ENCODE measurements around the gene PPP1R36.

The PPP1R36 gene

GRCh38 chr14:64542836-64543201 is 6.9 kb upstream of the PPP1R36 start:
- Histone ChIP-seq H3K27ac (no peak overlapping the region), H3K4me3 (ENCODE audit: low read depth, low read length) (no peak overlapping the region), H3K9me3 (ENCODE audit: severe bottlenecking) (peaks cover 13% of the 10 kb centered on the region), H3K27me3 (ENCODE audit: insufficient read depth, low read depth, severe bottlenecking) (no peaks in the 10 kb centered on the region), H3K36me3 (no peaks in the 10 kb centered on the region)
- TF ChIP-seq CTCF (IDR thresholded peaks at IDR 0.05; ENCODE audit: low read depth, low read length) = no peak
- no peak for DNase-seq

- no peak for TF ChIP-seq CTCF (IDR thresholded peaks at IDR 0.05; ENCODE audit: low read depth, low read length)
Observed at GRCh38 chr14:64544607-64545312, 5.0 kb upstream of the PPP1R36 start.

GRCh38 chr14:64549016-64549415 is 745 bp upstream of the PPP1R36 start:
- H3K4me3 ChIP-seq (ENCODE audit: low read depth, low read length) = no peak overlapping the region
- DNase-seq = no peak
- no peaks in the 10 kb centered on the region for H3K36me3 ChIP-seq
- H3K9me3 ChIP-seq (ENCODE audit: severe bottlenecking) = no peaks in the 10 kb centered on the region
- TF ChIP-seq CTCF (IDR thresholded peaks at IDR 0.05; ENCODE audit: low read depth, low read length) = no peak
- H3K27ac ChIP-seq = no peak overlapping the region
- no peaks in the 10 kb centered on the region for H3K27me3 ChIP-seq (ENCODE audit: insufficient read depth, low read depth, severe bottlenecking)

More at GRCh38 chr14:64544607-64545312, 5.0 kb upstream of the PPP1R36 start:
- Histone ChIP-seq H3K4me3 (ENCODE audit: low read depth, low read length) (no peak overlapping the region), H3K27ac (no peak overlapping the region), H3K9me3 (ENCODE audit: severe bottlenecking) (peaks cover 13% of the 10 kb centered on the region), H3K27me3 (ENCODE audit: insufficient read depth, low read depth, severe bottlenecking) (no peaks in the 10 kb centered on the region), H3K36me3 (no peaks in the 10 kb centered on the region)
- DNase-seq = no peak

- no peaks in the 10 kb centered on the region for H3K27me3 ChIP-seq (ENCODE audit: insufficient read depth, low read depth, severe bottlenecking)
- no peak overlapping the region for H3K4me3 ChIP-seq (ENCODE audit: low read depth, low read length)
- 0 out of 2 replicates have a peak overlapping the region, but pooled peaks have one; percentile 42 for H3K27ac ChIP-seq
- H3K9me3 ChIP-seq (ENCODE audit: severe bottlenecking) = no peaks in the 10 kb centered on the region
- no peak for DNase-seq
- H3K36me3 ChIP-seq = no peaks in the 10 kb centered on the region
- TF ChIP-seq CTCF (IDR thresholded peaks at IDR 0.05; ENCODE audit: low read depth, low read length) = no peak
Observed at GRCh38 chr14:64550621-64551333, 1.0 kb downstream of the PPP1R36 start.

- Histone ChIP-seq H3K9me3 (ENCODE audit: severe bottlenecking) (no peaks in the 10 kb centered on the region), H3K36me3 (no peaks in the 10 kb centered on the region), H3K27ac (no peak overlapping the region), H3K4me3 (ENCODE audit: low read depth, low read length) (no peak overlapping the region), H3K27me3 (ENCODE audit: insufficient read depth, low read depth, severe bottlenecking) (no peaks in the 10 kb centered on the region)
- no peak for TF ChIP-seq CTCF (IDR thresholded peaks at IDR 0.05; ENCODE audit: low read depth, low read length)
- DNase-seq = no peak
Observed at GRCh38 chr14:64554556-64554955, 4.8 kb downstream of the PPP1R36 start.
